Stimulated activated CD8-positive, alpha-beta memory T cell treated with anti-CD3 and anti-CD28 coated beads, Interleukin-4, amount 100 ng/mL, for 1 hour (primary cell): ENCODE data around the gene C5orf58.

Source experiments
- DNase-seq, 2 donors: peaks; one replicate each; pipeline ENCODE4 v3.0.0-alpha.2; 2020; ENCODE audit warnings: low read depth in 2 of 2, low spot score in 1 of 2

C5orf58 gene

GRCh38 chr5:170279459-170279817, 46.7 kb downstream of the C5orf58 start:
- DNase-seq: no peak

GRCh38 chr5:170280011-170280493, 47.3 kb downstream of the C5orf58 start:
- DNase-seq: no peak

GRCh38 chr5:170283296-170283695, 50.5 kb downstream of the C5orf58 start:
- DNase-seq: no peak

- no peak for DNase-seq
These were observed 51.4 kb downstream of the C5orf58 start for GRCh38 chr5:170284231-170284630.

GRCh38 chr5:170285181-170285580, 52.4 kb downstream of the C5orf58 start:
- no peak for DNase-seq

- no peak for DNase-seq
These were observed 53.7 kb downstream of the C5orf58 start for GRCh38 chr5:170286386-170286925.

GRCh38 chr5:170287532-170287931, 54.7 kb downstream of the C5orf58 start:
- DNase-seq: no peak

- DNase-seq: no peak
These were observed 55.4 kb downstream of the C5orf58 start for GRCh38 chr5:170288151-170288550.

- no peak for DNase-seq
These were observed 55.8 kb downstream of the C5orf58 start for GRCh38 chr5:170288551-170288950.

GRCh38 chr5:170289121-170289520, 56.3 kb downstream of the C5orf58 start:
- no peak for DNase-seq

GRCh38 chr5:170289764-170290163, 57.0 kb downstream of the C5orf58 start:
- no peak for DNase-seq

GRCh38 chr5:170290498-170290897, 57.7 kb downstream of the C5orf58 start:
- DNase-seq: no peak

GRCh38 chr5:170292179-170293104, 59.7 kb downstream of the C5orf58 start:
- DNase-seq: no peak

- DNase-seq: peak in 1 of 2 donors; percentile 53
These were observed 60.5 kb downstream of the C5orf58 start for GRCh38 chr5:170293273-170293672.

- no peak for DNase-seq
These were observed 61.3 kb downstream of the C5orf58 start for GRCh38 chr5:170294057-170294456.

GRCh38 chr5:170294556-170294955, 61.8 kb downstream of the C5orf58 start:
- no peak for DNase-seq
